ENCODE data around the gene ERP27.

GRCh38 chr12:14906114-14906513 lies 32.2 kb downstream of the ERP27 start:
- TF ChIP-seq SP1 (IDR thresholded peaks at IDR 0.05) (no peak), FOXA1 (IDR thresholded peaks at IDR 0.05) (no peak), ARNT (IDR thresholded peaks at IDR 0.05) (no peak), BHLHE40 (IDR thresholded peaks at IDR 0.05; ENCODE audit: borderline replicate concordance) (no peak), HDGF (IDR thresholded peaks at IDR 0.05; ENCODE audit: borderline replicate concordance) (no peak), NFRKB (IDR thresholded peaks at IDR 0.05) (no peak), TARDBP (IDR thresholded peaks at IDR 0.05) (no peak), LEF1 (IDR thresholded peaks at IDR 0.05; ENCODE audit: borderline replicate concordance) (no peak), FOXM1 (IDR thresholded peaks at IDR 0.05; ENCODE audit: borderline replicate concordance) (no peak), SUZ12 (IDR thresholded peaks at IDR 0.05) (no peak), ZNF384 (IDR thresholded peaks at IDR 0.05) (no peak)
